GM18951 (cell line): ENCODE measurements around the gene ST13.
"Not testable (repeated sequence)": the region's sequence is repeated elsewhere in the genome, so short reads cannot be mapped to it uniquely, and the experiment has no call there.

Experiments used
- POLR2A ChIP-seq: IDR thresholded peaks from 4 replicates; pipeline ENCODE4 v1.6.1; 2011; ENCODE audit warnings: mild to moderate bottlenecking; ENCODE audit not compliant: insufficient read length, insufficient read depth; ENCODE audit errors: extremely low read depth
- in situ Hi-C: fragments of 300-500 bp; cut with MboI; formaldehyde crosslinking; loops from one replicate; pipeline ENCODE4 v1.12.0; 2022; ENCODE audit warnings: low sequenced_read_pairs, mixed read lengths, inconsistent platforms; ENCODE audit not compliant: unreplicated experiment

The ST13 gene

GRCh38 chr22:40862013-40862412 lies 5.6 kb upstream of the ST13 start, which contains the start of gene DNAJB7:
DNAJB7 (minus strand) TSS chr22:40862113; CDS start chr22:40861994, 119 bp downstream.
- in situ Hi-C loops = no loop called here
- no peak for TF ChIP-seq POLR2A

- no peak for TF ChIP-seq POLR2A
- in situ Hi-C loops = no loop called here
Measured at GRCh38 chr22:40857309-40857855, 943 bp upstream of the ST13 start.

GRCh38 chr22:40855979-40856512 lies 393 bp downstream of the ST13 start:
- in situ Hi-C loops = no loop called here
- TF ChIP-seq POLR2A = no peak

- TF ChIP-seq POLR2A = no peak
- in situ Hi-C loops = no loop called here
Measured at GRCh38 chr22:40855071-40855978, 1.1 kb downstream of the ST13 start.

- no peak for TF ChIP-seq POLR2A
- in situ Hi-C loops = no loop called here
Measured at GRCh38 chr22:40853961-40854360, 2.5 kb downstream of the ST13 start.

GRCh38 chr22:40853333-40853732 lies 3.1 kb downstream of the ST13 start:
- TF ChIP-seq POLR2A = no peak
- in situ Hi-C loops = no loop called here

- in situ Hi-C loops = not testable (repeated sequence)
Measured at GRCh38 chr22:40845816-40846215, 10.6 kb downstream of the ST13 start.

GRCh38 chr22:40844951-40845350 lies 11.5 kb downstream of the ST13 start:
- no peak for TF ChIP-seq POLR2A
- in situ Hi-C loops = no loop called here

- in situ Hi-C loops = no loop called here
- TF ChIP-seq POLR2A = no peak
Measured at GRCh38 chr22:40838486-40838885, 18.0 kb downstream of the ST13 start.

- in situ Hi-C loops = no loop called here
- TF ChIP-seq POLR2A = no peak
Measured at GRCh38 chr22:40834619-40835018, 21.8 kb downstream of the ST13 start.

- TF ChIP-seq POLR2A = no peak
- in situ Hi-C loops = no loop called here
Measured at GRCh38 chr22:40829131-40829530, 27.3 kb downstream of the ST13 start.

GRCh38 chr22:40826984-40827741 lies 29.3 kb downstream of the ST13 start:
- no peak for TF ChIP-seq POLR2A
- in situ Hi-C loops = no loop called here

GRCh38 chr22:40826292-40826691 lies 30.1 kb downstream of the ST13 start:
- in situ Hi-C loops = not testable (repeated sequence)
